Stimulated activated CD4-positive, alpha-beta T cell treated with anti-CD3 and anti-CD28 coated beads, TNF-alpha, amount 100 ng/mL, for 24 hours (primary cell): ENCODE results near the gene ANKS1A.

ENCODE experiments used
- DNase-seq, 3 experiments: peaks; one replicate each; pipeline ENCODE4 v3.0.0-alpha.2; 2020; ENCODE audit warnings: low read depth in 3 of 3

Gene ANKS1A

DNA sequence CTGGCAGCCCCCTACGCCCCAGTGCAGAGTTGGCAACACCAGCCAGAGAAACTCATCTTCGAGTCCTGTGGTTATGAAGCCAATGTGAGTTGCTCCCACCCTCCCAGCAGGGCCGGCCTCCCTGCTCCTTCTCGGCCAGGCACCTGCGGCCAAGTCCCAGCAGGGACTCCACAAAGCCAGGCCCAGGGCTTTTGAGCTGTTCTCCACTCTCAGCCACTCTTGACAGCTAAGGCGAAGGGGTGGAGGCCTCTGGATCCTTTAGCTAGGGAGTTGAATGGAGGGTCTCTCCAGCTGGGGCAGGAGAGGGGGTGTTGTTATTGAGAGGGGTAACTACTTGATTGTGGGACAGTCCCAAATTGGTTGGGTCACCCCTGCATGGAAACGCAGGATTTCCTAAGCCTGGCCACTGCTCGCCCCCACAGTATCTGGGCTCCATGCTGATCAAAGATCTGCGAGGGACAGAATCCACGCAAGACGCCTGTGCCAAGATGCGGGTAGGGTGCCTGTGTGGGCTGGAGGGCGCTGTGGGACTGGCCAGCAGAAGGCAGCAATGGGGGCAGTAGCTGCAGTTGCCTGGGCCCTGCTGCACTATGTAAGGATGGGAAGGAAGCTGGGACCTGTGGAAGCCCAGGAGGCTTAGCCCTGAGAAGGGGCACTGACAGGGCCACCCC, 193.8 kb downstream of the ANKS1A start:
- DNase-seq: no peak

- no peak for DNase-seq
Measured at GRCh38 chr6:35083507-35083906, 194.5 kb downstream of the ANKS1A start.

DNA sequence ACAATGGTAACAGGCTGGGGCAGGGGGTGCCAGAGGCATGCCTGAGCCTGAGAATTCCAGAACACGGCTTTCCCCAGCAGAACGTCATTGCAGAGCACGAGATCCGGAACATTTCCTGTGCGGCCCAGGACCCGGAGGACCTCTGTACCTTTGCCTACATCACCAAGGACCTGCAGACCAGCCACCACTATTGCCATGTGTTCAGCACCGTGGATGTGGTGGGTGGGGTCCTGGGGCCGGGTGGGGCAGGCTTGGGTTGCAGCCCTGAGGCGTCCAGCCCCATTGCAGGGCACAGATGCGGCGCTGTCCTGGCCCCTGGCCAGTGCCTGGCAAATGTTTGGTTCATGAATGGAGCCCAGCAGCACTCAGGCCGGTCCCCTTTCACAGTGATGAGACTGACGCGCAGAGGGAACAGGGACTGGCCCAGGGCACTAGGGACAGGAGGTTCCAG, 195.0 kb downstream of the ANKS1A start:
- DNase-seq: no peak

DNA sequence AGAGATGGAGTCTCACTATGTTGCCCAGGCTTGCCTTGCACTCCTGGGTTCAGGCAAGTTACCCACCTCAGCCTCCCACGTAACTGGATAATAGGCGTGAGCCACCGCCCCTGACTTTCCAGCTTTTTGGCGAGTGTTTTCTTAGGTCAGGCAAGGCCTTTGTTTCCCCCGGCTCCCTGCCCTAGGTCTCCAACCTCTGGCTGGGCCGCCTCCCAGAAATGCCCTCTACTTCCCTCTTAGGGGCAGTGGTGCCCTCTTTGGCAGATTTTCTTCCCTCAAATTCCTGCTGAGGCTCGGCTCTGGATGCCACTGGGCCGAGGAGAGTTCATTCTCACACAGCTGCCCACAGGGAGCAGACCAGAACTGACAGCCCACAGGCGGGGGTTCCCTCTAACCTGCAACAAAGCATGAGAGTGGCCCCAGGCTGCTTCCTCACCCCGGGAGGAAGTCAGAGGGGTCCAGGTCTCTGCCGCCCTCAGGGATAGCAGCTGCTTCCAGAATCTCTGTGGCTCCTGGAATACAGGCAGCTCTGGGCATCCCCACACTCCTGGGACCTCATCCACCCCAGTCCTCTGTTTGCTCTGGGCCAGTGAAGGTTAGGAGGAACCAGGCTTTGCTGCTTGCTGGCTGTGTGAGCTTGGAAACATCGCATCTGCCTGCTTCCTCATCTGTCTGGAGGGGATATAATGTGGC, 195.6 kb downstream of the ANKS1A start:
- no peak for DNase-seq

GRCh38 chr6:35085359-35086281, 196.6 kb downstream of the ANKS1A start:
- no peak for DNase-seq

GRCh38 chr6:35086282-35086632, 197.2 kb downstream of the ANKS1A start:
- no peak for DNase-seq

DNA sequence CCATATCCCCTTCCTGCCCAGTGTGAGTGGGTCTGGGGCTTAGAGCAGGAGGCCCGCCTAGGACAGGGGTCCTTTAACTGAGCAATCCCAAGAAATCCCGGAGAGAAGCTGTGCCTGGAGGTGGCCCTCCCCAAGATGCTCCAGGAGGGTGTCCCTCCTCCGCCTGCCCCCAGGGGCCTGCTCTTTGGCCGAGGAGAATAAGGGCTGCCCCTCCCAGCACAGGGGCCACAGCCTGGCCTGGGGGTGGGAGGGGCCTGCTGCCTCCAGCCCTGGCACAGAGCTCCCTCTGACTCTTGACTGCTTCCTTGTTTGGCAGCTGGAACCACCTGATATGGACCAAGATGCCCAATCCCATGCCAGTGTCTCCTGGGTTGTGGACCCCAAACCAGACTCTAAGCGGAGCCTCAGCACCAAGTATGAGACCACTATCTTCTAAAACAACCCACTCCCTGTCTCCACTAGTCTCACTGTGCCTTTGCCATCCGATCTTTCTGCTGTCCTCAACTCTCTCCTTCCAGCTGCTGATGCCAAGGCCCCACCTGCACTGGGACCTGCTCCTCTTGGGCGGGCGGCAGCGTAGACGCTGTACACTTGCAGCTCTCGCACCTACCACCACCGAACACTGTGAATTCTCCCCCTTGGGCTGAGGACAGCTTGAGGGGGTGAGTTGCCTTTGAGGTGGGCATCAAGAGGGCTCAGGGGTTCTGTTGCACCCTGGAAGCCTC, 197.7 kb downstream of the ANKS1A start:
- no peak for DNase-seq

DNA sequence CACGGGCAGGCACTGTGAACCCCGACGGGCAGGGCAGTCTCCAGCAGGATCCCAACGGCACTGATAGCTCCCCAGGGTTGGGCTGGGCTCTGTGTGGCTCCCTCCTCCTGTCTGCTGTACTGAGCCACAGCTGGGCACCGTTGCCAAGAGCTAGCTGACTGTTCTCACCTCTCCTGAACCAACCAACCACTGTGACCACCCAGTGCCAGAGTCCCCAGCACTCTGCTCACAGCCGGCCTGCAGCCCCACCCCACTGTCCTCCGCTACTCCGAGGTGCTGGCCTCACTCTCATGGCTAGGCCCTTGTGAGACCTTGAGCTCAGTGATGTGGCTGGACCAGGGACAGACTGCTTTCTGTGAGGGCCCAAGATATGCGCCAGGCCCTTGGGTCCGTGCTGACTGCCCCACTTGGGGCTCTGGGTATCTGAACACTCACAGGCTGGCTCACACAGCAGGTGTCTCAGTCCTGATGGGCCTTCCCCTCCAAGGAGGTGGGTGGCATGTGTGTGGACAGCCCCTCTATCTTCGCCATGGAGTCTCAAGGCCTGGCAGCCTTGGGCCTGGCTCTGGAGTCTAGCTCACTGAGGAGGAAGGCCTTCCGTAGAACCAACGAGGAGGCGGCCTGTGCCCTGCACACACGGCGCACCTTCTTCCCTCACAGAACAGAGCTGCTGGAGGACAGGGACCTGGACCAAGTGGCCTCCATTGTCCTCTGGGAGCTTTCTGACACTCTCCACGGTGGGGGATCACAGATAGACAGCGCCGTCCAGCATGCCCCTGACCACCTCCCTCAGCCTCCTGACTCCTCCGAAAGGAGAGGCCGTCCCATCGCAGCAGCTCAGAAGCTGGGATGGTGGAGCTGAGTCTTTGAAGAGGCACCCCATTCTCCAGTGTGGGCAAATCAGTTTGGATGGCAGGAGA, 198.6 kb downstream of the ANKS1A start:
- DNase-seq: no peak

DNA sequence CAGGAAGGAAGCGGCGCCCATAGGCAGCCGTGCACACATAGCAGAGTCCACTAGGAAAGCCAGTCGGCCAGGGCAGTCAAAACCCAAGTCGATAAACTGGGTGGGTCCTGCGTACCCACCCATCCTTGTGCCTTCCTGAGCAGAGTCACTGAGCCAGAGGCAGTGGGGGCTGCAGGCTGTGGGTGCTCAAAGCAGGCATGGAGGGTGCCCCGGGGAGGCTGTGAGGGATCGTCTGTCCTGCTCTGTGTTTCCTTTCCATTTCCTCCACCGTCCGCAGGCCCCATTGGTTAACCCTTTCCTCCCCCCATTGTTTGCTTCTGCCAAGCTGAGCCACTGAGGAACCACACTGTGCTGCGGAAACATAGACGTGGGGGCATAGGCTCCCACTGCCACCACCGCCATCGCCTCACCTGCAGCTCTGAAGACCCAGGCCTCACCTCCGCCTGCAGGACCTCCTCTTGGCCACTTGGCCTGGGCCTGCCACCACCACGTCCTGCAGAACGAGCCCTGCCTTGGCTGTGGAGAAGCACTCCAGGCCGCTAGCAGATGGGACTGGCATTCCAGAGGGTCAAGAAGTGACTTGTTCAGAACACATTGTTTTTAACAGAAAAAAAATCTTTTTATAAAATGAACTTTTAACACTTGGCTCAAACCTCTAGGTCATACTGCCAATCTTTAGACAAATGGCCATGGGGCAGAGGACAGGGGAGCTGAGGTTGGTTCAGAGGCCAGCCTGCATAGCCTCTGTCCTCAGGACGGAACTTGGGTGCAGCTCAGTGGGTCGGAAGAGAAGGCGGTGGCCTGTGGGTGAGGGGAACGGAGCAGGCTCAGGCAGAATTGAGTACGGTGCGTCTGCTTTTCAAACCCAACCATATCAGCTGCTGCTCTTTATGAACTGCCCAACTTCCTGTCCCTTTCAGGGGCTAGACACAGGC, 199.5 kb downstream of the ANKS1A start:
- DNase-seq: no peak

DNA sequence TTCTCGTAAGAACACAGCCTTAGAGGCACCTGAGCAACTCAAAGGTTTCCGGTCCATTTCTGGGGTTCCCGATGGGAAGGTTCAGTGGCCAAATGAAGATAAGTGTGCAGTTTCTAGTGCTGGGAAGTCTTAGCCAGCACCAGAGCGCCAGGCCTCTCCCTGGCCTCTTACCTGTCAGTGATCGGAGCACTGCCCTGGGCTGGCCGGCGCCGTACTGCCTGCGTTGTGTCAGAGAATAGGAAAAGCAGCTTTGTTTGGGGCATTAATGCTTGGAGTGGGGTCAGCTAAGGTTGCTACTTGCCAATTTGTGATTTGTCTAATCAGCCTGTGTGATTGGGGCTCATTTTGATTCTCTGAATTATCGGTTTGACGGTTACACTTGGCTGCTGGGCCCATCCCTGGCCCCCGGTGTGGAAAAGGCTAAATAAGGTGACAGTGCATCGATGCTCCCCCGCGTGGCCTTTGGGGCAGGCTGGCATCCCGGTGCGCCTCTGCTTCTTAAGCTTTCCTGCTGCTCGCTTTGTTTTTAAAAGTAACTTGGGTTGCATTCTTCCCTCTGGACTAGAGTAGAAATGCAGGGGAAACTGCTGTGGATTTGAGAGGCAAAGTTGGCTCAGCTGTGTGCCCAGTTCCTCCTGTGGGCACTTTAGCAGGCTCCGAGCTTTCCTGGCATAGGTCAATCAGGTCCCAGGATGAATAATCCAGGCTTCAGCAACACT, 200.3 kb downstream of the ANKS1A start:
- DNase-seq: no peak

- no peak for DNase-seq
Measured at GRCh38 chr6:35089935-35090505, 201.0 kb downstream of the ANKS1A start.

DNA sequence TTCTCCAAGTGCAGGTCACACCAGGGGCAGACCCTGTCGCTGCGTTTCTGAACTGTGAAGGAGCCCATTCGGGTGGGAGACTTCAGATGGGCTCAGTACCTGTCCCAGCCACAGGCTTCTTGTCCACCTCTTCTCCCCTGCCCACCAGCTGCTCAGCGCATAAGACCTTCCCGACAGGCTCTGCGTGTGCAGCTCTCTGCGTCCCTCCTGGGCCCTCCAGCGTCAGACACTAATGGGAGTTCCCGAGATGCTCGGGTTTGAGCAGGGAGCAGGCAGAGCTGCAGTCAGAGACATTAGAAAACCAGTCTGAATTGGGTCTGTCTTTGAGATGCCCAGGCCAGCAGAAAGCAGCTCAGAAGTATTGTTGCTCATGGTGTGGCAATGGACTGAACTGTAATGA, 201.7 kb downstream of the ANKS1A start:
- DNase-seq: no peak

- DNase-seq: no peak
Measured at GRCh38 chr6:35091346-35092083, 202.5 kb downstream of the ANKS1A start.

- DNase-seq: no peak
Measured at GRCh38 chr6:35092362-35093117, 203.5 kb downstream of the ANKS1A start.

DNA sequence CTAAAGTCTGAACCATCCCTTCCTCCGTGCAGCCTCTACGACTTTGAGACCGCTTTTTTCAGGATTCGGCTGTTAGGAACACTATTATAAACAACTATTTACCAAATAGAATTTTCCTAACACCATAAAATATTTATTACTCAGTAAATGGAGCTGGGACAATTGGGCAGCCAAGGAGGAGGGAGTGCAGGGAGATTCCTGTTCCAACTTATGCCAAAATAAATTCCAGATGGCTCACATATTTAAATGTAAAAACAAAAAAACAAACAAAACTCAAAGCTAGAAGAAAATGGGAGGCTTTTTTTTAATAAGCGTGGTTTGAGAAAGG, 204.0 kb downstream of the ANKS1A start:
- no peak for DNase-seq

- no peak for DNase-seq
Measured at GRCh38 chr6:35093783-35094182, 204.7 kb downstream of the ANKS1A start.

DNA sequence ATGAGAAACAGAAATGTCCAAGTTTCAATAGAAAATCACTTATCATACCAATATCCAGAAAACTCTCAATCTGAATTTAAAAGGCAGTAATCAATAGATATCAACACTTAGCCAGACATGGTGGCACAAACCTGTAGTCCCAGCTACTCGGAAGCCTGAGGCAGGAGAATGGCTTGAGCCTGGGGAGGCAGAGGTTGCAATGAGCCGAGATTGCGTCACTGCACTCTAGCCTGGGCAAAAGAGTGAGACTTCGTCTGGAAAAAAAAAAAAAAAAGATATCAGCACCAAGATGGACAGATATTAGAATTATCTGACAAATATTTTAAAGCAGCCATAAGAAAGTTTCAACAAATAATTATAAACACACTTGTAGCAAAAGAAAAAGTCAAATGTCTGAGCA, 205.1 kb downstream of the ANKS1A start:
- no peak for DNase-seq
